MCF 10A (cell line): ENCODE data around the gene MAML1. TPM values are rescaled to one million over a fixed set of nuclear protein-coding genes. Genes with fewer than 3 reads are reported as not detected.

Experiments
- BruUV-seq: library from RNA; stranded (reverse); fragments of 400-500 nt; replicated peaks from 2 replicates; lab custom pipeline; 2021; lab: Mats Ljungman, UMichigan
- CTCF ChIA-PET: fragments of 300-600 bp; sonication (Branson Sonifier 250); formaldehyde crosslinking; extraction: SDS; loops from one replicate; lab custom pipeline; 2021; ENCODE audit warnings: antibody characterized with exemption, inconsistent platforms; lab: Yijun Ruan, JAX
- POLR2A ChIA-PET: fragments of 300-600, 350-650 bp; sonication (Branson Sonifier 250); formaldehyde crosslinking; extraction: SDS; loops from one replicate; lab custom pipeline; 2020; ENCODE audit warnings: antibody characterized with exemption, inconsistent platforms; lab: Yijun Ruan, JAX
- DNase-seq: peaks from one replicate; pipeline ENCODE4 v3.0.0-alpha.2; 2018; ENCODE audit not compliant: unreplicated experiment
- H3K27ac Mint-ChIP-seq: one replicate; pipeline ENCODE4 v1.8.0; 2022; ENCODE audit warnings: mild to moderate bottlenecking, low read depth, mixed read lengths; ENCODE audit not compliant: unreplicated experiment
- H3K27me3 Mint-ChIP-seq: one replicate; pipeline ENCODE4 v1.8.0; 2022; ENCODE audit warnings: mixed read lengths; ENCODE audit not compliant: insufficient read depth, unreplicated experiment
- H3K36me3 Mint-ChIP-seq: one replicate; pipeline ENCODE4 v1.8.0; 2022; ENCODE audit warnings: mild to moderate bottlenecking, moderate library complexity, mixed read lengths; ENCODE audit not compliant: insufficient read depth, unreplicated experiment
- H3K4me1 Mint-ChIP-seq: one replicate; pipeline ENCODE4 v1.8.0; 2022; ENCODE audit warnings: mixed read lengths; ENCODE audit not compliant: insufficient read depth, unreplicated experiment
- H3K4me3 Mint-ChIP-seq: one replicate; pipeline ENCODE4 v1.8.0; 2022; ENCODE audit warnings: mild to moderate bottlenecking, moderate library complexity, mixed read lengths; ENCODE audit not compliant: unreplicated experiment
- H3K9me3 Mint-ChIP-seq: one replicate; pipeline ENCODE4 v1.8.0; 2022; ENCODE audit warnings: mixed read lengths; ENCODE audit not compliant: unreplicated experiment
- intact Hi-C: fragments of 100-400 bp; cut with micrococcal nuclease; formaldehyde crosslinking; loops from 2 replicates; pipeline ENCODE4 v1.14.1; 2022
- total RNA-seq: library from RNA; stranded (reverse); gene quantifications from 2 replicates; pipeline ENCODE4 v1.2.3, GENCODE V29; 2022
- TF ChIP-seq, protein P1 (sequence below): fragments of 200-600 bp; IDR thresholded peaks from one replicate; pipeline ENCODE4 v1.8.0; 2022; ENCODE audit warnings: antibody characterized with exemption, mild to moderate bottlenecking; ENCODE audit not compliant: unreplicated experiment

The MAML1 gene
- total RNA-seq, 1 experiment from 2014 or later, result 38.4 TPM

DNA sequence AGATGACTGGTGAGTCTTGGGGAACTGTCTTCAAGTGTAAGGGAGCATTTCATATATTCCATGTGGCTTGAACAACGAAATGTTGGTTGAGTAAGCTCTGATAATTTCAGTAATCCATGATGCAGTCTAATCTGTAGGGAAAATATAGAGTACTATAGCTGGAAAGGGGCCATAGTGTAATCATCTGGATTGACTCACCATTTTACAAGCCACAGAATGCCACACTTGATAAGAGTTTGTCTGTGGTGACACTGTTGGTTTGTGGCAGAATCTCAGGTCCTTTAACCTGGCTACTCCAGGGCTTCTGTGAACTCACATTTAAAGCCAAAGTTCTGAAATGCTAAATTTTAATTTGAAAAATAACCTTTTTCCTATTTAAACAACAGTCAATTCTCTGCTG, 16.3 kb upstream of the MAML1 start:
- H3K9me3 Mint-ChIP-seq, result no peaks in the 10 kb centered on the region
- POLR2A ChIA-PET, result interaction anchor here (1.2 to 3.6 kb wide), 6 partner anchors 11 to 38 kb away, joined by 3 to 19 read pairs (median 8); partner anchors contain the start of genes CANX and MAML1
- H3K27me3 Mint-ChIP-seq, result no peaks in the 10 kb centered on the region
- H3K27ac Mint-ChIP-seq, result no peak overlapping the region
- TF ChIP-seq, protein P1, sequence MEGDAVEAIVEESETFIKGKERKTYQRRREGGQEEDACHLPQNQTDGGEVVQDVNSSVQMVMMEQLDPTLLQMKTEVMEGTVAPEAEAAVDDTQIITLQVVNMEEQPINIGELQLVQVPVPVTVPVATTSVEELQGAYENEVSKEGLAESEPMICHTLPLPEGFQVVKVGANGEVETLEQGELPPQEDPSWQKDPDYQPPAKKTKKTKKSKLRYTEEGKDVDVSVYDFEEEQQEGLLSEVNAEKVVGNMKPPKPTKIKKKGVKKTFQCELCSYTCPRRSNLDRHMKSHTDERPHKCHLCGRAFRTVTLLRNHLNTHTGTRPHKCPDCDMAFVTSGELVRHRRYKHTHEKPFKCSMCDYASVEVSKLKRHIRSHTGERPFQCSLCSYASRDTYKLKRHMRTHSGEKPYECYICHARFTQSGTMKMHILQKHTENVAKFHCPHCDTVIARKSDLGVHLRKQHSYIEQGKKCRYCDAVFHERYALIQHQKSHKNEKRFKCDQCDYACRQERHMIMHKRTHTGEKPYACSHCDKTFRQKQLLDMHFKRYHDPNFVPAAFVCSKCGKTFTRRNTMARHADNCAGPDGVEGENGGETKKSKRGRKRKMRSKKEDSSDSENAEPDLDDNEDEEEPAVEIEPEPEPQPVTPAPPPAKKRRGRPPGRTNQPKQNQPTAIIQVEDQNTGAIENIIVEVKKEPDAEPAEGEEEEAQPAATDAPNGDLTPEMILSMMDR, result no peak
- intact Hi-C loops, result no loop called here
- H3K4me1 Mint-ChIP-seq, result peaks cover 5% of the 10 kb centered on the region
- no peak overlapping the region for H3K4me3 Mint-ChIP-seq
- H3K36me3 Mint-ChIP-seq, result peaks cover 100% of the 10 kb centered on the region
- no peak for DNase-seq
- CTCF ChIA-PET, result interaction anchor here (1.3 to 2.2 kb wide), 2 partner anchors 15 to 47 kb away, joined by 4 to 10 read pairs; no protein-coding TSS in a partner anchor
- no TSS peak for BruUV-seq

DNA sequence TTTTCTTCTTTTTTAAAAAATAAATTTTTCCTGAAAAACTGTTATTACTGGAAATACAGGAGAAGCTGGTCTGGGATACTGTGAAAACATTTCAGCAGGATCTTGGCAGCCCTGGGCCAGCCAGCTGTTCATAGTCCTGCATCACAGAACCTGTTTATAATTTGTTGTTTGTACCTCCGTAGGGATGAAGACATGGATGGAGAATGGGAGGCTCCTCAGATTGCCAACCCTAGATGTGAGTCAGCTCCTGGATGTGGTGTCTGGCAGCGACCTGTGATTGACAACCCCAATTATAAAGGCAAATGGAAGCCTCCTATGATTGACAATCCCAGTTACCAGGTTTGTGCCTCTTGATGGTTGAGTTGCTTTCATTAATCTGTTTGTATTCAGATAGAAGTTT, 12.4 kb upstream of the MAML1 start:
- DNase-seq, result peak; percentile 27
- no peaks in the 10 kb centered on the region for H3K27me3 Mint-ChIP-seq
- ChIA-PET POLR2A (interaction anchor here (0.8 to 3.8 kb wide), 5 partner anchors 11 to 100 kb away, joined by 3 to 34 read pairs (median 6); partner anchors contain the start of gene MAML1), CTCF (interaction anchor here (1.3 kb wide), 1 partner anchor 61 kb away, joined by 3 read pairs; no protein-coding TSS in a partner anchor)
- H3K36me3 Mint-ChIP-seq, result peaks cover 100% of the 10 kb centered on the region
- no peak overlapping the region for H3K27ac Mint-ChIP-seq
- BruUV-seq, result no TSS peak
- H3K4me3 Mint-ChIP-seq, result no peak overlapping the region
- intact Hi-C loops, result no loop called here
- no peaks in the 10 kb centered on the region for H3K9me3 Mint-ChIP-seq
- H3K4me1 Mint-ChIP-seq, result peaks cover 11% of the 10 kb centered on the region
- TF ChIP-seq, protein P1, result no peak

DNA sequence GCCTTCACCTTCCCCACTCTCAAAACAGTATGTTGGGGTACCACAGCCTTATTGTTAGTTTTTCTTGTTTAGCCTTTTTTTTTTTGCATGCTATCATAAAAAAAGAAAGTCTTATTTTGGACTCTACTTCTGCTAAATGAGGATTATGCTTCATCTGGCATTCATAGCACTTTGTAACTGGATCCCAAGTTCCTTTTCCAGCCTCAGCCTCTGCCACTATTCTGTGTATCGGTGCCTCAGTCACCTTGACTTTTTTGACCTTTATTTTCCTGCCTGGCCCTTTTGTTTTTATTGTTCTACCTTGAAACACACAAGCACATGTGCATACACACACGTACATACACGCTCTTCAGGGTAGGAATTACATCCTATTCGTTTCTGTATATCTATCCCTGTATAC, 8.5 kb upstream of the MAML1 start:
- no TSS peak for BruUV-seq
- H3K27ac Mint-ChIP-seq, result no peak overlapping the region

DNA sequence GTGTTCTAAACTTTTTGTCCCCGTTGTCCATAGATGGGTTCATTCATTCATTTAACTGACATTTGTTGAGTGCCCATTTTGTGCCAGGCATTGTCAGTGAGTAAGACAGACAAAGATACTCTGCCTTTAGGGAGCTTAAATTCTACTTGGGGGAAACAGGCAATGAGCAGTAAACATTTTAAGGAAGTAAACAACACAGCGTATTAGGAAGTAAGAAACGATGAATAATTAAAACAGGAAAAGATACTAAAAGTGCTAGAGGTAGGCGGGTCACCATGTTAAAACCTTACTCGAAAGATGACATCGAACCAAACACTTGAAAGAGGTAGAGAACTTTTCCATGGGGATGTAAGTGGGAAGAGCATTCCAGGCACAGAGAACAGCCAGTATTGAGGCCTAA, 5.5 kb upstream of the MAML1 start:
- Mint-ChIP-seq H3K36me3 (peaks cover 99% of the 10 kb centered on the region), H3K4me1 (peaks cover 17% of the 10 kb centered on the region), H3K27me3 (no peaks in the 10 kb centered on the region), H3K27ac (no peak overlapping the region), H3K9me3 (no peaks in the 10 kb centered on the region), H3K4me3 (no peak overlapping the region)
- DNase-seq, result no peak
- intact Hi-C loops, result no loop called here
- ChIA-PET CTCF (interaction anchor here (0.7 kb wide), 1 partner anchor 175 kb away, joined by 3 read pairs; no protein-coding TSS in a partner anchor), POLR2A (interaction anchor here (0.9 to 1.0 kb wide), 2 partner anchors 47 to 93 kb away, joined by 3 to 4 read pairs; partner anchors contain the start of gene SQSTM1)
- TF ChIP-seq, protein P1, result no peak
- BruUV-seq, result no TSS peak

More for the DNA sequence above, 8.5 kb upstream of the MAML1 start:
- H3K4me1 Mint-ChIP-seq, result peaks cover 12% of the 10 kb centered on the region
- TF ChIP-seq, protein P1, result no peak
- no peak overlapping the region for H3K4me3 Mint-ChIP-seq
- intact Hi-C loops, result no loop called here
- H3K9me3 Mint-ChIP-seq, result no peaks in the 10 kb centered on the region
- DNase-seq, result no peak
- H3K36me3 Mint-ChIP-seq, result peaks cover 100% of the 10 kb centered on the region
- ChIA-PET POLR2A (interaction anchor here (0.6 to 2.2 kb wide), 2 partner anchors 8 to 24 kb away, joined by 5 to 7 read pairs; no protein-coding TSS in a partner anchor), CTCF (interaction anchor here (0.8 kb wide), 2 partner anchors 9 to 22 kb away, joined by 3 read pairs; no protein-coding TSS in a partner anchor)
- no peaks in the 10 kb centered on the region for H3K27me3 Mint-ChIP-seq
